Measurements from ENCODE around the gene KMT2E.
"Not testable (repeated sequence)": the region's sequence is repeated elsewhere in the genome, so short reads cannot be mapped to it uniquely, and the experiment has no call there.

KMT2E gene

GRCh38 chr7:104969183-104969582 lies 44.8 kb upstream of the KMT2E start:
- no peak for TF ChIP-seq CTCF (conservative IDR thresholded peaks at IDR 0.05; ENCODE audit: low read depth, low read length)
- H3K4me3 ChIP-seq (ENCODE audit: low read length), result no peak overlapping the region
- no peak for DNase-seq (ENCODE audit: low read depth)

GRCh38 chr7:104971290-104972071 lies 42.5 kb upstream of the KMT2E start:
- no peak overlapping the region for H3K4me3 ChIP-seq (ENCODE audit: low read length)
- DNase-seq (ENCODE audit: low read depth), result peak; percentile 66
- TF ChIP-seq CTCF (conservative IDR thresholded peaks at IDR 0.05; ENCODE audit: low read depth, low read length), result peak; percentile 9

GRCh38 chr7:104972500-104972899 lies 41.5 kb upstream of the KMT2E start:
- TF ChIP-seq CTCF (conservative IDR thresholded peaks at IDR 0.05; ENCODE audit: low read depth, low read length), result no peak
- DNase-seq (ENCODE audit: low read depth), result peak; percentile 97
- H3K4me3 ChIP-seq (ENCODE audit: low read length), result no peak overlapping the region

GRCh38 chr7:104973227-104973626 lies 40.8 kb upstream of the KMT2E start:
- TF ChIP-seq CTCF (conservative IDR thresholded peaks at IDR 0.05; ENCODE audit: low read depth, low read length), result no peak
- no peak overlapping the region for H3K4me3 ChIP-seq (ENCODE audit: low read length)
- DNase-seq (ENCODE audit: low read depth), result no peak

GRCh38 chr7:104973909-104974415 lies 40.0 kb upstream of the KMT2E start:
- DNase-seq (ENCODE audit: low read depth), result no peak
- no peak overlapping the region for H3K4me3 ChIP-seq (ENCODE audit: low read length)
- no peak for TF ChIP-seq CTCF (conservative IDR thresholded peaks at IDR 0.05; ENCODE audit: low read depth, low read length)

- not testable (repeated sequence) for H3K4me3 ChIP-seq (ENCODE audit: low read length)
Measured at GRCh38 chr7:104975553-104975952, 38.5 kb upstream of the KMT2E start.

GRCh38 chr7:104976966-104977636 lies 36.9 kb upstream of the KMT2E start:
- no peak for DNase-seq (ENCODE audit: low read depth)
- H3K4me3 ChIP-seq (ENCODE audit: low read length), result no peak overlapping the region
- no peak for TF ChIP-seq CTCF (conservative IDR thresholded peaks at IDR 0.05; ENCODE audit: low read depth, low read length)

More at GRCh38 chr7:104975553-104975952, 38.5 kb upstream of the KMT2E start:
- DNase-seq (ENCODE audit: low read depth), result not testable (repeated sequence)

Data from retinal pigment epithelial cell (primary cell).